ENCODE data around the gene SLC25A31.

Gene SLC25A31

DNA sequence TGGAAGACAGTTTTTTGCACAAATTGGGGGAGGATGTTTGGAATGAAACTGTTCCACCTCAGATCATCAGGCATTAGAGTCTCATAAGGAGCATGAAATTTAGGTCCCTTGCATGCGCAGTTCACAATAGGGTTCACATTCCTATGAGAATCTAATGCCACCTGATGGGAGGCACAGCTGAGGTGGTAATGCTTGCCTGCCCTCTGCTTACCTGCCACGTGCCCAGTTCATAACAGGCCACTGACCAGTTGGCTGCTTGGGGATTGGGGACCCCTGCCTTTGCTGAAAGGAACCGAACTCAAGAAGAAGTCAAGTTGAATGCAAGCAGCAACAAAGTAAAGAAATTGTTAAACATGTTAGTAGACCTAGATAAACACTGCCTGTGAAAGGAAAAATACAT, 47.3 kb downstream of the SLC25A31 start:
- TF ChIP-seq CTCF (IDR thresholded peaks at IDR 0.05) = no peak
- Histone ChIP-seq H3K4me1 (peaks cover 0 to 8% (median 0%) of the 10 kb centered on the region in 4 donors), H3K27ac (no peak overlapping the region), H3K27me3 (no peaks in the 10 kb centered on the region), H3K36me3 (no peaks in the 10 kb centered on the region), H3K4me3 (no peak overlapping the region), H3K9me3 (no peaks in the 10 kb centered on the region)
- no peak for DNase-seq
- intact Hi-C loops (cut with DNase I; ENCODE audit: low total_unique reads) = no loop called here

GRCh38 chr4:127778102-127778501, 47.9 kb downstream of the SLC25A31 start:
- no peak for DNase-seq
- Histone ChIP-seq H3K27ac (no peak overlapping the region), H3K36me3 (no peaks in the 10 kb centered on the region), H3K4me3 (no peak overlapping the region), H3K27me3 (no peaks in the 10 kb centered on the region), H3K4me1 (peaks cover 0 to 8% (median 0%) of the 10 kb centered on the region in 4 donors), H3K9me3 (no peaks in the 10 kb centered on the region)
- TF ChIP-seq CTCF (IDR thresholded peaks at IDR 0.05) = no peak
- intact Hi-C loops (cut with DNase I; ENCODE audit: low total_unique reads) = no loop called here

DNA sequence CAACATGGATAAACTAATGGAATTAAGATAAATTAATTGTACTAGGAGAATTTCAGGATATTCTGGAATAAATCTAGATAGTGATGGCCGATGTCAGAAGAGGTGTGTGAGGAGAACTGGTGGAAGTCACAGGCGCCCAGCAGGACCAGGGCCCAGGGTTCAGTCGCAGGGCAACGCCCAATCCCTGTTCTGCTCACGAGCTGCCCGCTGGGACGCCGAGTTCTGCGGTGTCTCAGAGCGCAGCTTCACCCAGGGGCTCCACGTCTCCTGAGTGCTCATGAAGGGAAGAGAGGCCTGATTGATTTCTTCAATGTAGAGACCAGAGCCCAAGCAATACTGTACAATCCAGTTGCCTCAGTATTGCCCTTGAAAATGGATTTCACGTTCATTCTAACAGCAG, 50.4 kb downstream of the SLC25A31 start:
- Histone ChIP-seq H3K9me3 (no peaks in the 10 kb centered on the region), H3K4me3 (no peak overlapping the region), H3K27ac (no peak overlapping the region), H3K4me1 (peaks cover 0 to 10% (median 4%) of the 10 kb centered on the region in 4 donors), H3K36me3 (no peaks in the 10 kb centered on the region), H3K27me3 (no peaks in the 10 kb centered on the region)
- no peak for TF ChIP-seq CTCF (IDR thresholded peaks at IDR 0.05)
- no peak for DNase-seq
- intact Hi-C loops (cut with DNase I; ENCODE audit: low total_unique reads) = loop anchor here (10.0 kb wide), 1 partner anchor 184 kb away; the partner anchor contains the start of genes ABHD18 and MFSD8

DNA sequence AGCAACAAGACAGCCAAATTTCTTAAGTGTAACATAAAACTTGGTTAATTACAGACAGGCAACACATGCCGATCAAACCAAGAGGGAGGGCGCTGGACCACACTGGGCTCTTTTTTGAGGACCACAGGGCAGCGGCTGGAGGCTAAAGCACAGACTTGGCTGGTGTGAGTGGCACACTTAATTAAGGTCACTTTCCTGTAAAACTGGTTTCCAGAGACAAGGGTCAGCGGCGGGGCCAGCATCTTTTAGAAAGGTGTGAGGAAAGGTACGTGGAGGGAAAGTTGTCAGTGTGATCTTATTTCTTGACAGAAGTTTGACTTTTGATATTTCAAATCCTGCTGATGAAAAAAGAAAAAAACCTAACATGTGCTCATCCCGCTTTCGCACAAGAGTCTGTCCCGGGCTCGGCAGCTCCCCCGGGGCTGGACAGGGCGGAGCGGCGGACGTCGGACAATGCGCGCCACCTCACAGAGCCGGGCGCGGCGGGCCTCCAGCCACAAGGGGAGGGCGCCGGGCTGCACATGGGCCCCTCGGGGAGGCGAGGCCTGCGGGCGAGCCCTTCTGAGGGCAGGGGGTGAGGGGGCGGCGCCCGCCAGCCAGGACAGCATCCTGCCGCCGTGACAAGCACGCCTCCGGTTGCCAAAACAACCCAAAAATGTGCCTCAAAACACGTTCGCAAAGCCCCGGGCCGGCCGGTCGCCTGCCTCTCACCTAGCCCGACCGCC, 51.3 kb downstream of the SLC25A31 start:
- peaks cover 0 to 10% (median 4%) of the 10 kb centered on the region in 4 donors for H3K4me1 ChIP-seq
- no peaks in the 10 kb centered on the region for H3K9me3 ChIP-seq
- H3K27ac ChIP-seq = peak overlapping the region; percentile 86 to 87
- no peak for TF ChIP-seq CTCF (IDR thresholded peaks at IDR 0.05)
- intact Hi-C loops (cut with DNase I; ENCODE audit: low total_unique reads) = loop anchor here (10.0 kb wide), 1 partner anchor 183 kb away; the partner anchor contains the start of genes ABHD18 and MFSD8
- peak overlapping the region; percentile 69 to 83 for H3K4me3 ChIP-seq
- no peaks in the 10 kb centered on the region for H3K27me3 ChIP-seq
- DNase-seq = peak; percentile 48 to 83
- no peaks in the 10 kb centered on the region for H3K36me3 ChIP-seq

DNA sequence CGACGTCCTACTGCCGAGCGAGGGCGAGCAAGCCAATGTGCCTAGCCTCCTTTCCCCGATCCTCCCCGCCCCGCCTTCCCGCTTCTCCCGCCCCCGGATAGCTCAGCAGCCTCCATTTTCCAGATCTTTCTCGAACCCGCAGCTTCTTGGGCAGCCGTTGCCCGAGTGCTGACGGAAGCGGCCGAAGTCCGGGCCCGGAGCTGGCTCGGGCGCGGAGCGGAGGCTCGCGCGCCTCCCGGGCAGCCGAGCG, 51.8 kb downstream of the SLC25A31 start:
- Histone ChIP-seq H3K4me3 (peak overlapping the region; percentile 69 to 83), H3K27me3 (no peaks in the 10 kb centered on the region), H3K4me1 (peaks cover 0 to 10% (median 4%) of the 10 kb centered on the region in 4 donors), H3K27ac (peak overlapping the region; percentile 86 to 87), H3K9me3 (no peaks in the 10 kb centered on the region), H3K36me3 (no peaks in the 10 kb centered on the region)
- TF ChIP-seq CTCF (IDR thresholded peaks at IDR 0.05) = no peak
- intact Hi-C loops (cut with DNase I; ENCODE audit: low total_unique reads) = loop anchor here (10.0 kb wide), 1 partner anchor 183 kb away; the partner anchor contains the start of genes ABHD18 and MFSD8
- peak; percentile 69 to 91 for DNase-seq

Data from tibial artery (tissue), 4 donors.